ENCODE results near the gene THSD7A.

The THSD7A gene

DNA sequence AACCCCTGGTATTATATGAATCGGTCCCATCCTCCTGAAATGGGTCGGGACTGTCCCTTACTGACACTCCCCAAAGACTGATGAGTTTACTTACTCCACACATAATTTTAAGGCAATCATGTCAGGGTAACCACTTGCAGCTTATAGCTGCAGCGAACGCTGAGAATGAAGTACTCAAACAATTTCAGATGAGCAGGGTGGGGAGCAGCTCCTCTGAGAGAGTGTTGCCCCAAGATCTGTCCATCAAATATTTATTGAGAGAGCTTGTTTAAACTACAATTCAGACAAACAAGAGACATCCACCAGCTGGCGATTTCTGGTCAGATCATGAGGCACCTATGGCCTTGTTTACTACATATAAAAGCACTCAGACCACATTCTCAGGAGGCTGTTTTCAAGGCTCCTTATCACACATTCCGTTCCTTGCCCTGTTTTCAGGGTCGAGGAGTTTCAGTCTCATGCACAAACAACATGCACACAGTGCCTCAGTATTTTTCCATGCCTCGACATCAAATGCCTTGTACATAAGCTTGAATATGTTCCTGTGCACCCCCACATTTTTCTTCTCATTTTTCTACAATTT lies 80.1 kb downstream of the THSD7A start:
- DNase-seq (ENCODE audit: low read depth) = no peak

GRCh38 chr7:11751315-11751714 lies 80.7 kb downstream of the THSD7A start:
- no peak for DNase-seq (ENCODE audit: low read depth)

DNA sequence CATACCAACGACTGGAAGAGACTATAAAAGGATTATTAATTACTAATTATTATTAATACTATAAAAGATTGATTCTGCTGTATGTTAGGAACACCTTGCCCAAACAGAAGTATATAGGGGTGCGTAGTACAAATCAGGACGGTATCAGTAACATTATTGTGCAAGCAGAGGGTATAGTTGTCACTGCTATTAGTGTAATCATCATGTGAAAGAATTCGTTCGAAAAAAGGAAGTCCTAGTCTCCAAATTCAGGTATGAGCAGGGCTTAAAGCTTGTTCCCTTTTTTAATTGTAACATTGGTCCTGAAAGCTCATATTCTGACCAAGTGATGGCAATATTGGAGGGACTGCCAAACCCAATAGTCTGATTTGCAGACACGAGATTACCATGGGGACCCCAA lies 81.8 kb downstream of the THSD7A start:
- DNase-seq (ENCODE audit: low read depth) = no peak

DNA sequence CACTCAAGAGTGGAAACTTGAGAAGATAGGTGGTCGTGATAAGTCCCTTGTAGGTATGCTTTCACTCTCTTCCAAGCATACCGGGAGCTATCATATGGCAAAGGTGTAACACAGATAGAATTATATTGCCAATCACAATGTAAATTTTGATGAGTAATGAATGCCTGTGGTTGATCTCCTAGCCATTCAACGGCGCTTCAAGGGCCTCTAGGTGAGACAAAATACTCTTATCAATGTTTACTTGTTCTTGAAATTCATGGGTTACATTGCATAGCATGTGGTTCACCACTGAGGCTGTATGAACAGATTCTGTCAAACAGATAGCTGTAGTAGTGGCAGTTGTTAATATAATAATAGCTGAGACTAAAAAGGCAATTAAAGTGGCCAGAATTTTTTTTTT lies 82.4 kb downstream of the THSD7A start:
- DNase-seq (ENCODE audit: low read depth) = no peak

- no peak for DNase-seq (ENCODE audit: low read depth)
Measured at GRCh38 chr7:11748884-11749283, 83.1 kb downstream of the THSD7A start.

DNA sequence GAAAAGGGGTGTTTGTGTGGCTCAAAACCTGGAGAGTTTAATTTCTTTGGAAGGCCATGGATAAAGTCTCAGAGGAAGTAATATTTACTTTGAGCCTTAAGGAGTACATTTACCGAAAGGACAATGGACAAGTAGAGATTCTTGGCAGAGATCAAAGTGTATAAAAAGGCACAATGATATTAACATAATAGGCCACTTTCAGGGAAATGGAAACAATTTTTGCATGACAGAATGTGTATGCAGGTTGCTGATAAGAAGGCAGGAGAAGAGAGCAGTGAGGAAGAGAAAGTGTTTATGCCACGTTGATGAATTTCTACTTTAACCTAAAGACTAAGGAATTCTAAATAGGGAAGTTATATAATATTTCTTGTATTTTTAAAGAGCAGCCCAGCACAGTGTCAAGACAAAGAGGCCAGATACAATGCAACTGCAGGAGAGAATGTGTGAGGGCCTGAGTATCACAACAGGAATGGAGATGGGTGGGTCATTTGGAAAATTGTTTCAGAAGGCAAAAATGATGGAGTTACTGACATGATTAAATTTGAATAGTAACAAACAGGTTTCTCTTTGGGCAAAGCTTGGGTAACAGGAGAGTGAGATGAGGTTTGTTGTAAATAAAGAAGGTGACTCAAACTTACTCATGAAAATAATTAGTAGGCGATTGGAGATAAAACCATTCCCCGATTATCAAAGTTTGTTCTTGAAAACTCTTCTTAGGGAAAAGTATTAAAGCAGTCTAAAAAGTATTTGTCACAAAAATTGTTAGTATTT lies 84.1 kb downstream of the THSD7A start:
- no peak for DNase-seq (ENCODE audit: low read depth)

- no peak for DNase-seq (ENCODE audit: low read depth)
Measured at GRCh38 chr7:11746591-11746990, 85.4 kb downstream of the THSD7A start.

DNA sequence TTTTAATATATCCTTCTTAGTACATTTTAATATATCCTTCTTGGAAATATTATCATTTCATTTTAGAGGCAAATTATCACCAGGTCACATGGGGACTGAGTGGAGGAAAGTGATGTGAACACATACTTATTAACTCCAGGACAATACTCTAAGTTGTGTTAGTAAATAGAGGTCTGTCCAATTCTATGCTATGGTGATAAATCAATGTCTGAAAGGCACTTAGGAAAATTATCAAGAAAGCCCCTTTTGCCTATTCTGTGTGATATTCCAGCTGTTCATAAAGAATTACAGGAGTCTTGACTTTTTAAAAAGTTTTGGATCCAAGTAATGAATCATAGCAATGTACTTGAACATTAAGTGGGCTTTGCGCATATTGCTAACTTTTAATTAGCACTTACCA lies 88.5 kb downstream of the THSD7A start:
- DNase-seq (ENCODE audit: low read depth) = no peak

DNA sequence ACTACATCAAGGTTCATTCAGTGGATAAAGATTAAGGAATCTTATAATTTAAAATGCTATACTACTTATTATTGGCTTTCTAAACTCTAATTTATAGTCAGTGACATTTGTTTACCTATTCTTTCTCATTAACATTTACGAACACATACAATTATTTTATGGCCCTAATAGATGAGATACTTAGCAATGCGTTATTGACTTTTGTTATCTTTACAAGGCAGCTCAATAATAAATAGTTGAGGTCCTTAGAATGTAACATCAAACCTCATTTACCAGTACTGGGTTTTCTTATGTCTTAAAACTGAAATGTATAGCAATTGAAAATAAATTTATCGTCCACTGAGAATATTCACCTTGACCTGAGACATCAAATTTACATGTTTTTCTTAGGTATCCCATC lies 89.0 kb downstream of the THSD7A start:
- no peak for DNase-seq (ENCODE audit: low read depth)

DNA sequence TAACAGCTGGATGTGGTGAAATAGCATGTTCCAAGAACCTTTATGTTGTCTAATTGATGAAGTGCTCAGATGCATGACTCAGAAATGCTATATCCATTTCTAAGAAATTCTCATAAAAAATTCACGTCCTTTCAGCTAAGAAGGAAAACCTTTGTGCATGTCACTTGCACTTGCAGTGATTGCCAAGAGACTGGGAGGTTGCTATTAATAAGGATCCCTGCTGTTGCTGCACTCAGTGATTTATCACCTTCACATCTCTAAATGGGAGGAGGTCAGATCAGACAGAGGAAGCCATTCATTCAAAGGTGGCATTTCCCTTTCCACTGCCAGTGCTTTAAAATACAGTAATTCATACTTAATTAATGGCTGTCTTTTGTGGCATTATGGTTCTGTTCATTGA lies 89.5 kb downstream of the THSD7A start:
- no peak for DNase-seq (ENCODE audit: low read depth)

- DNase-seq (ENCODE audit: low read depth) = no peak
Measured at GRCh38 chr7:11737723-11738122, 94.3 kb downstream of the THSD7A start.

DNA sequence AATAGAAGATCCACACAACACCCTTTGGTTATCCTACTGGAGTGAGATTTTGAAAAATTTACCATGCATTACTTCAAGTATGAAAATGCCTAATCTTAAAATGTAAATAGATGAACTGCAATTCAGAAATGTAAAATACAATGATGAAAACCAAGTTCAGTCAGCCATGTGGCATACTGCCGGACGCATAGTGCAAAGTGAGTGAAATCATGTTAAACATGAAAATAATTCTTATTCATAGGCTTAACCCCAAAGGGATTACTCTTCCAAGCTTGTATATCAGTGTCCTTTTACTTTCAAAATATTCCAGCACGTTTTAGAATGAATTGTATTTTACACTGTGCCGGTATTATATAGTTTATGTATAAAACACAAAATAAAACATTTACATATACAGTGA lies 99.8 kb downstream of the THSD7A start:
- DNase-seq (ENCODE audit: low read depth) = no peak

DNA sequence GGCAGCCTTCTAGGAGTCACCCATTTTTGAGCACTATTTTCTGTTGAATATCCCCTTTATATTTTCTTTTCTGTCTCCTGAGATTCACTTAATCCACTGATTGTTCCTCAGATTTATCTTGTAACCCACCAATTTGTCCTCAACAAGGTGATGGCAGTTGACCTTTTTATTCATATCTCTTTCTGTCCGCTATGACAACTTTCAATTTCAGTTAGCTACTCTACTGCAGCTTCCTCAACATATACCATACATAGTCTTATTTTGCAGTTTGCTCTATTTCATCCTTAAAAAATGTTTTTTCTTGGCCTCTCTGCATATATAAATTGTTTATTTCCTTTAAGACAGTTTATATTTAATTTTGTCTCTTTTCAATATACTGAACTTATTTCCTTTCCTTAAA lies 101.3 kb downstream of the THSD7A start:
- DNase-seq (ENCODE audit: low read depth) = no peak

GRCh38 chr7:11727864-11728263 lies 104.1 kb downstream of the THSD7A start:
- no peak for DNase-seq (ENCODE audit: low read depth)

GRCh38 chr7:11726794-11727155 lies 105.2 kb downstream of the THSD7A start:
- no peak for DNase-seq (ENCODE audit: low read depth)

- no peak for DNase-seq (ENCODE audit: low read depth)
Measured at GRCh38 chr7:11726001-11726793, 105.8 kb downstream of the THSD7A start.

DNA sequence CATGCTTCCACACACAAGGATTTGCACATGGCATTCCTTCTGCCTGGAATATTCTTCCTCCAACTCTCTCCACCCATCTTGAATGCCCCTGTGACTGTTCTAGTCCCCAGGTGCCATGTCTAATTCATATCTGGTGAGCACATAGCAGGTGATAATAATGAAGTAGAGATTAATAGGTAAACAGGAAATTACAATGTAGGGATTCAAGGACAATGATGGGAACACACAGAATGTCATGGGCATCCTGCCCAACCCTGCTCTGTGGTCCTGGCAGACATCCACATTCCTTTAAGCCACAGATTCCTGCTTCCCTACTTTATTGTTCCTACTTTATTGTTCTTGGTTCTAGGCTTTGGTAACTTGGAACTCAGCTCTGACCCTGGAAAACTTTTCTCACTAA lies 115.8 kb downstream of the THSD7A start:
- no peak for DNase-seq (ENCODE audit: low read depth)

DNA sequence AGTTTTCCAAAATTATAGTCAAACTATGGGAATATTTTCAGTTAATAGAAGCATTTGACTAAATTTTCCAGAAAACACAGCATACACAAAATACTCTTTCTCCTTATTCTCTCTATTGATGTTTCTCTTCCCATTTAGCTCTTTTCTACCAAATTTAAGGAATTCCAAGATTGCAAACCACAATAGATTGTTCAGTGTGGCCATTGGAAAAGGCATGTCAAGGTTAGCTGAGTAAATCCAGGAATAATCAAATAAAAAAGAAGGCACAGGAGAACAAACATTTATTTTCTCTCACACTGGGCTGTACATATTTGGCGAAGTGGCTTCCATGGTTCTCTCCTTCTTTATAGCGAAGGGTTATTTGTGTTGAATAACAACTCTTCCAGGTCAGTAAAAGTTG lies 117.3 kb downstream of the THSD7A start:
- no peak for DNase-seq (ENCODE audit: low read depth)

- DNase-seq (ENCODE audit: low read depth) = no peak
Measured at GRCh38 chr7:11714205-11714604, 117.8 kb downstream of the THSD7A start.

DNA sequence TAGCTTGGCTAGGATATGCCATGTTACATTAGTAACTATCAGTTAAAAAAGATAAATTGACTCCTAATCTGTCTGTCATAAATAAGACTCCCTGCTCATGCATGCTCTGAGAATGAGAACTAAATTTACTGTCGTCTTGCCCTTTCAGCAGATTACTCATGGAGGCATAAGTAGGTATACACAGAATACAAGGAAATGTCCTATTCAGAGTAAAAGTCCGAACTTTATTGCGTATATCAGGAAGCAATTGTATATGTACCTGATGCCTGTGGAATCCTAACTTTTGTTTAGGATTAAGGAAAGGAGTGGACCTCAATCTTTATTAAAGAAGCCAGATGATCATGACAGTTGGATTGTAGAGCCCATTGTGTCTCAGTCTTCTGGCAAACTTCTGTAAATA lies 118.6 kb downstream of the THSD7A start:
- DNase-seq (ENCODE audit: low read depth) = no peak

DNA sequence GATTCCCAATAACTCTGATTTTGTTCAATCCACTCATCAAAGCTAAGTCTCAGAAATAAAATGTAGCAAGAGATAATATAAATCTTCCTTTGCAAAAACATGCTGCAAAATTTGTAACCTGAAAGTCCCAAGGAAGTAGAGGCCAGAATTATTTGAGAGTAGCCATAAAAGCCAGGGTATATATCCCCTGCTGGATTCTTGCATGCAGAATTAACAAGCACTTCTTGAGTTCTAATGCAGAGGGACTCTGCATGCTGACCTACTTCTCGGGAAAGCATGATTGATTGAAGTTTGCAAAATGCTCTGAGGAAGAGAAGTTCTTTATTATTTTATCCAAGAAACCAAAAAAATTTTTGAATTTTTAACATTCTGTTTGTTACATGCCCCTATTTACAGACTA lies 121.6 kb downstream of the THSD7A start:
- no peak for DNase-seq (ENCODE audit: low read depth)

DNA sequence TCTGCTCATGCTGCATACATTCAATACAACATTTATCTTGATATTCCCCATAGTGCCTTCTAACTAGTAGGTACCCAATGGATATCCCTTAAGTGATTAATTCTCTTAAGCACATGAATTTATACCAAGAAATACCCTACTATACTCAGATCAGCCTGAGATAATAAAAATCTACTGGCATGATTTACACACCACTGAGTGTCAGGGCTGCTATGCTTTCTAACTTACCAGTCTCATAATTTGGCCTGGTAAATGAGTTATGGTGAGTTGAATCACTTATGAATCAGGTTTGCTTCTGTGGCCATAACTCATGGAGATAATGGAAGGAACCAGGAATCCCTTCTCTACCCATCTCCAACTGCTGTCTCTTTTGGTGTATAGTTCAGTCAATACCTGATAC lies 122.8 kb downstream of the THSD7A start:
- DNase-seq (ENCODE audit: low read depth) = no peak

GRCh38 chr7:11707606-11708193 lies 124.3 kb downstream of the THSD7A start:
- no peak for DNase-seq (ENCODE audit: low read depth)
